Caco-2 (cell line): ENCODE measurements around the gene FBXO40. TPM values are rescaled to one million over a fixed set of nuclear protein-coding genes. Genes with fewer than 3 reads are reported as not detected.

ENCODE experiments used
- BruUV-seq: library from RNA; stranded (reverse); fragments of 400-500 nt; replicated peaks from 2 replicates; lab custom pipeline; 2021; lab: Mats Ljungman, UMichigan
- CTCF ChIA-PET: fragments of 300-600 bp; sonication (Branson Sonifier 250); formaldehyde crosslinking; loops from one replicate; lab custom pipeline; 2022; ENCODE audit warnings: antibody characterized with exemption; lab: Charles Lee
- POLR2A ChIA-PET: fragments of 300-600 bp; sonication (Branson Sonifier 250); formaldehyde crosslinking; loops from one replicate; lab custom pipeline; 2022; ENCODE audit warnings: antibody characterized with exemption; lab: Charles Lee
- DNase-seq, 2 experiments: peaks; one replicate each; pipeline versions ENCODE4 v3.0.0 to v3.0.0-alpha.2; 2020 to 2022
- H3K27me3 ChIP-seq: replicated peaks from 2 replicates; pipeline ENCODE4 v1.6.0; 2011; ENCODE audit warnings: low read length; ENCODE audit not compliant: control insufficient read depth, insufficient read depth
- H3K36me3 ChIP-seq: 2 replicates; pipeline ENCODE4 v1.5.1; 2011; ENCODE audit warnings: low read length; ENCODE audit not compliant: control insufficient read depth, insufficient read depth
- H3K4me1 ChIP-seq: fragments of 250-450 bp; sonication (Bioruptor Pico); 2 replicates; pipeline ENCODE4 v1.5.1; 2020; ENCODE audit warnings: mild to moderate bottlenecking
- H3K4me3 ChIP-seq: 2 replicates; pipeline ENCODE4 v1.5.1; 2011; ENCODE audit warnings: low read depth, mild to moderate bottlenecking, control low read depth, low read length
- H3K9me3 ChIP-seq: fragments of 250-450 bp; sonication (Bioruptor Pico); 2 replicates; pipeline ENCODE4 v1.5.1; 2020; ENCODE audit warnings: mild to moderate bottlenecking, moderate library complexity
- H3K27ac Mint-ChIP-seq: one replicate; pipeline ENCODE4 v1.8.0; 2022; ENCODE audit warnings: mixed read lengths; ENCODE audit not compliant: unreplicated experiment
- H3K27me3 Mint-ChIP-seq: one replicate; pipeline ENCODE4 v1.8.0; 2022; ENCODE audit warnings: mixed read lengths; ENCODE audit not compliant: insufficient read depth, unreplicated experiment
- H3K36me3 Mint-ChIP-seq: one replicate; pipeline ENCODE4 v1.8.0; 2022; ENCODE audit warnings: mild to moderate bottlenecking, mixed read lengths; ENCODE audit not compliant: insufficient read depth, unreplicated experiment
- H3K4me1 Mint-ChIP-seq: one replicate; pipeline ENCODE4 v1.8.0; 2022; ENCODE audit warnings: low read depth, mixed read lengths; ENCODE audit not compliant: unreplicated experiment
- H3K4me3 Mint-ChIP-seq: one replicate; pipeline ENCODE4 v1.8.0; 2022; ENCODE audit warnings: mild to moderate bottlenecking, moderate library complexity, mixed read lengths; ENCODE audit not compliant: unreplicated experiment
- H3K9me3 Mint-ChIP-seq: one replicate; pipeline ENCODE4 v1.8.0; 2022; ENCODE audit warnings: mixed read lengths; ENCODE audit not compliant: unreplicated experiment
- intact Hi-C: fragments of 100-400 bp; cut with micrococcal nuclease; formaldehyde crosslinking; loops from one replicate; pipeline ENCODE4 v1.10.0; 2022; ENCODE audit not compliant: unreplicated experiment
- total RNA-seq: library from RNA; stranded (reverse); gene quantifications from 2 replicates; pipeline ENCODE4 v1.2.3, GENCODE V29; 2022
- TF ChIP-seq, protein P1 (sequence below), 2 experiments: fragments of 200-600 bp in 1 of 2; IDR thresholded peaks; 1 replicate in 1 of 2; 2 replicates in 1 of 2; pipeline versions ENCODE4 v1.5.1 to v1.8.0; 2011 to 2022; ENCODE audit warnings: antibody characterized with exemption in 1 of 2, control low read depth in 1 of 2, inconsistent platforms in 1 of 2, low read depth in 1 of 2, low read length in 1 of 2, mild to moderate bottlenecking in 1 of 2, moderate library complexity in 1 of 2; ENCODE audit not compliant: insufficient read depth in 1 of 2, severe bottlenecking in 1 of 2, unreplicated experiment in 1 of 2

The FBXO40 gene
- total RNA-seq, 1 experiment from 2014 or later: not detected

DNA sequence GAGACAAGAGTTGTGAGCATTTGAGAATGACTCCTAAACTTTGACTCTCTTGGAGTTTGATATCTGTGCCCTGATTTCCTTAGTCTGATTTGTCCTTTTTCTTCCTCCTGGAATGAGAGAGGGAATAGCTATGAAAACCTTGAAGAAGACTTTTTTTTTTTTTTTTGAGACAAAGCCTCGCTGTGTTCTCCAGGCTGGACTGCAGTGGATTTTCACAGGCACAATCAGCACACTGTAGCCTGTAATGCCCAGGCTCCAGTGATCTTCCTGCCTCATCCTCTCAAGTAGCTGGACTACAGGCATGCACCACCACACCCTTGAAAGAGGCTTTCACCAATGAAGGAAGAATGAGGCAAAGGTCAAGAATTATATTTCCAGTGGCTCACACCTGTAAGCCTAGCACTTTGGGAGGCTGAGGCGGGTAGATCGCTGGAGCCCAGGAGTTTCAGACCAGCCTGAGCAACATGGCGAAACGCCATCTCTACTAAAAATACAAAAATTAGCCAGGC is 35.7 kb upstream of the FBXO40 start:
- POLR2A ChIA-PET: no interaction called here
- Histone ChIP-seq H3K27me3 (no peaks in the 10 kb centered on the region), H3K9me3 (no peaks in the 10 kb centered on the region), H3K36me3 (no peaks in the 10 kb centered on the region), H3K4me3 (no peak overlapping the region), H3K4me1 (no peaks in the 10 kb centered on the region)
- CTCF ChIA-PET: no interaction called here
- Mint-ChIP-seq H3K4me1 (no peaks in the 10 kb centered on the region), H3K9me3 (peaks cover 9% of the 10 kb centered on the region), H3K27me3 (peaks cover 2% of the 10 kb centered on the region), H3K27ac (no peak overlapping the region), H3K36me3 (no peaks in the 10 kb centered on the region), H3K4me3 (no peak overlapping the region)
- TF ChIP-seq, protein P1, sequence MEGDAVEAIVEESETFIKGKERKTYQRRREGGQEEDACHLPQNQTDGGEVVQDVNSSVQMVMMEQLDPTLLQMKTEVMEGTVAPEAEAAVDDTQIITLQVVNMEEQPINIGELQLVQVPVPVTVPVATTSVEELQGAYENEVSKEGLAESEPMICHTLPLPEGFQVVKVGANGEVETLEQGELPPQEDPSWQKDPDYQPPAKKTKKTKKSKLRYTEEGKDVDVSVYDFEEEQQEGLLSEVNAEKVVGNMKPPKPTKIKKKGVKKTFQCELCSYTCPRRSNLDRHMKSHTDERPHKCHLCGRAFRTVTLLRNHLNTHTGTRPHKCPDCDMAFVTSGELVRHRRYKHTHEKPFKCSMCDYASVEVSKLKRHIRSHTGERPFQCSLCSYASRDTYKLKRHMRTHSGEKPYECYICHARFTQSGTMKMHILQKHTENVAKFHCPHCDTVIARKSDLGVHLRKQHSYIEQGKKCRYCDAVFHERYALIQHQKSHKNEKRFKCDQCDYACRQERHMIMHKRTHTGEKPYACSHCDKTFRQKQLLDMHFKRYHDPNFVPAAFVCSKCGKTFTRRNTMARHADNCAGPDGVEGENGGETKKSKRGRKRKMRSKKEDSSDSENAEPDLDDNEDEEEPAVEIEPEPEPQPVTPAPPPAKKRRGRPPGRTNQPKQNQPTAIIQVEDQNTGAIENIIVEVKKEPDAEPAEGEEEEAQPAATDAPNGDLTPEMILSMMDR (IDR thresholded peaks at IDR 0.05; ENCODE audit: insufficient read depth in 1 of 2, low read depth in 1 of 2, low read length in 1 of 2, severe bottlenecking in 1 of 2, unreplicated experiment in 1 of 2): no peak
- no peak for DNase-seq
- intact Hi-C loops: no loop called here
- BruUV-seq: no TSS peak

DNA sequence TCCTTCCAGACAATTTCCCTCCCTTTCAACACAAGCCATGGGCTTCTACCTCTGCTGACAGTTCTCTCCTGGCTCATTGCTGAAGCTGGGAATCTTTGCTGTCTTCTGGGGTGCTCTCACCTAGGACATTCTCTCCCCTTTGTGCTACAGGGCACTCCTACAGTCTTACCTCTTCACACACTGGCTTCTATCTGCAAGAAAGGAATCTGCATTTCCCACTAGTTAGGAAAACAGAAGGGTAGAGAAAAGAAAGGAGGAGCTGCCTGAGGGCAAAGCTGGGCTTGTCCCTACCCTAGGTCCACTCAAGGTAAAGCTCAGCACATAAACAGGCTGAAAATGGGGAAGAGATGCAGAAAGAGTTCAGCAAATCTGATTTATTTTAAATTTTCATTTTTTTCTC is 31.0 kb upstream of the FBXO40 start:
- no peaks in the 10 kb centered on the region for H3K4me1 Mint-ChIP-seq
- H3K27ac Mint-ChIP-seq: no peak overlapping the region
- intact Hi-C loops: no loop called here
- Histone ChIP-seq H3K36me3 (no peaks in the 10 kb centered on the region), H3K4me1 (no peaks in the 10 kb centered on the region), H3K27me3 (no peaks in the 10 kb centered on the region), H3K4me3 (no peak overlapping the region), H3K9me3 (no peaks in the 10 kb centered on the region)
- H3K27me3 Mint-ChIP-seq: no peaks in the 10 kb centered on the region
- H3K36me3 Mint-ChIP-seq: no peaks in the 10 kb centered on the region
- TF ChIP-seq, protein P1 (IDR thresholded peaks at IDR 0.05; ENCODE audit: insufficient read depth in 1 of 2, low read depth in 1 of 2, low read length in 1 of 2, severe bottlenecking in 1 of 2, unreplicated experiment in 1 of 2): no peak
- no TSS peak for BruUV-seq
- H3K9me3 Mint-ChIP-seq: no peaks in the 10 kb centered on the region
- ChIA-PET POLR2A (no interaction called here), CTCF (no interaction called here)
- H3K4me3 Mint-ChIP-seq: no peak overlapping the region
- no peak for DNase-seq

DNA sequence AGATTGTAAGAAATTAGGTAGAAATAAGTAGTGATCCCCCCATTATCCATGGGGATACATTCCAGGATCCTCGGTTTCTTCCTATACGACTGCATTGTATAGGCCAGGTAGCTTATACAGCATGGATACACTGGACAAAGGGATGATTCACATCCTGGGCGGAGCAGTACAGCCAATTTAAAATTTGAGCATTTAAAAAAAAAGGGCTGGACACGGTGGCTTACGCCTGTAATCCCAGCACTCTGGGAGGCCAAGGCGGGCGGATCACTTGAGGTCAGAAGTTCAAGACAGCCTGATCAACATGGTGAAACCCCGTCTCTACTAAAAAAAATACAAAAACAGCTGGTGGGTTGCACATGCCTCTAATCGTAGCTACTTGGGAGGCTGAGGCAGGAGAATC is 26.4 kb upstream of the FBXO40 start:
- TF ChIP-seq, protein P1 (IDR thresholded peaks at IDR 0.05; ENCODE audit: insufficient read depth in 1 of 2, low read depth in 1 of 2, low read length in 1 of 2, severe bottlenecking in 1 of 2, unreplicated experiment in 1 of 2): no peak
- H3K27me3 ChIP-seq: no peaks in the 10 kb centered on the region
- H3K9me3 ChIP-seq: no peaks in the 10 kb centered on the region
- H3K4me3 ChIP-seq: no peak overlapping the region
- BruUV-seq: no TSS peak
- Mint-ChIP-seq H3K36me3 (no peaks in the 10 kb centered on the region), H3K4me1 (no peaks in the 10 kb centered on the region), H3K27ac (no peak overlapping the region), H3K4me3 (no peak overlapping the region), H3K9me3 (no peaks in the 10 kb centered on the region), H3K27me3 (no peaks in the 10 kb centered on the region)
- POLR2A ChIA-PET: no interaction called here
- CTCF ChIA-PET: no interaction called here
- H3K4me1 ChIP-seq: no peaks in the 10 kb centered on the region
- H3K36me3 ChIP-seq: no peaks in the 10 kb centered on the region
- intact Hi-C loops: no loop called here
- no peak for DNase-seq
